ENCODE results near the gene DUSP22. TPM values are rescaled to one million over a fixed set of nuclear protein-coding genes. Genes with fewer than 3 reads are reported as not detected.
"Not testable (repeated sequence)": the region's sequence is repeated elsewhere in the genome, so short reads cannot be mapped to it uniquely, and the experiment has no call there.

Gene DUSP22
- total and polyA plus RNA-seq, 2 donors (not counting 1 experiment from before 2014, with no cell fraction given) = 117 to 133 TPM

DNA sequence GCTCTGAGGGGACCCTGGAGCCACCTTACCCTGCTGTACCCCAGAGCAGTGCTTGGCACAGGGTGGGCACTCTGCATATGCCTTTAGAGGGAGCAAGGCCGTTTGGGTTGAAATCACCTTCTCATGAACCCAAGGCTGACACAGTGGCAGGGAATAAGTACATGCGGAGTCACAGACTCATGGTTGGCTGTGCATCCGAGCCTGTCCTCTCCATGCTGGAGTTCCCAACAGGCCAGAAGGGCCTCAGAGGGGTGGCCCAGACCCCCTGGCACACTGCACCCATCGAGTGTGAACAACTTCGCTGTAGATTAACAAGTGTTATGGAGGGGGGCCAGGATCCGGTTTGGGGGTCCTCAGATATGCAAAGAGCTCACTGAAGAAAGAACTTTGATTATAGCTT lies 78.3 kb downstream of the DUSP22 start:
- H3K4me2 ChIP-seq (replicated peaks; ENCODE audit: low read depth, low read length, poor library complexity, severe bottlenecking) = no peak overlapping the region

DNA sequence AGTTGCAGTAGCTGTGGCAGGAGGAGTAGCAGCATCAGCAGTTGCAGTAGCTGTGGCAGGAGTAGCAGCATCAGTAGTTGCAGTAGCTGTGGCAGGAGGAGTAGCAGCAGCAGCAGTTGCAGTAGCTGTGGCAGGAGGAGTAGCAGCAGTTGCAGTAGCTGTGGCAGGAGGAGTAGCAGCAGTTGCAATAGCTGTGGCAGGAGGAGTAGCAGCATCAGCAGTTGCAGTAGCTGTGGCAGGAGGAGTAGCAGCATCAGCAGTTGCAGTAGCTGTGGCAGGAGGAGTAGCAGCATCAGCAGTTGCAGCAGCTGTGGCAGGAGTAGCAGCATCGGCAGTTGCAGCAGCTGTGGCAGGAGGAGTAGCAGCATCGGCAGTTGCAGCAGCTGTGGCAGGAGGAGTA lies 79.6 kb downstream of the DUSP22 start:
- H3K4me3 Mint-ChIP-seq; DNase-seq; H3K27ac ChIP-seq (ENCODE audit: low read length in 2 of 2); intact Hi-C loops (cut with micrococcal nuclease); H3K36me3 ChIP-seq (replicated peaks in 1 of 2; ENCODE audit: control extremely low read depth in 1 of 2, control insufficient read depth in 1 of 2, extremely low read depth in 1 of 2, insufficient read depth in 2 of 2, low read length in 1 of 2); H3K4me2 ChIP-seq (replicated peaks; ENCODE audit: low read depth, low read length, poor library complexity, severe bottlenecking); H3K27me3 ChIP-seq (replicated peaks in 1 of 4; ENCODE audit: control extremely low read depth in 1 of 4, control insufficient read depth in 3 of 4, insufficient read depth in 4 of 4, low read length in 3 of 4); H2AFZ ChIP-seq (ENCODE audit: insufficient read depth, low read depth, low read length, poor library complexity, severe bottlenecking); H3K27ac Mint-ChIP-seq; H3K9me3 Mint-ChIP-seq (ENCODE audit: insufficient read depth); H3K9ac ChIP-seq (ENCODE audit: low read length); ATAC-seq (ENCODE audit: low read depth); H3K79me2 ChIP-seq (ENCODE audit: control insufficient read depth, insufficient read depth, low read length); H4K20me1 ChIP-seq (ENCODE audit: control insufficient read depth, insufficient read depth, low read length, poor library complexity, severe bottlenecking); H3K4me3 ChIP-seq (ENCODE audit: control extremely low read depth in 1 of 5, extremely low read depth in 1 of 5, insufficient read depth in 1 of 5, low read depth in 2 of 5, low read length in 4 of 5): not testable (repeated sequence)
- H3K4me1 ChIP-seq (ENCODE audit: control insufficient read depth in 2 of 2, insufficient read depth in 2 of 2, low read length in 2 of 2) = peaks cover 21 to 24% of the 10 kb centered on the region in 2 donors
- peaks cover 13% of the 10 kb centered on the region for H3K27me3 Mint-ChIP-seq
- ChIA-PET CTCF (interaction anchor here (1.2 kb wide), 1 partner anchor 31 kb away, joined by 3 read pairs; no protein-coding TSS in a partner anchor), POLR2A (interaction anchor here (2.2 kb wide), 1 partner anchor 20 kb away, joined by 7 read pairs; no protein-coding TSS in a partner anchor)
- WGBS (ENCODE audit: insufficient coverage) = 87% methylated on average over 2 of the region's 2 CpGs
- H3K9me3 ChIP-seq (ENCODE audit: control extremely low read depth in 1 of 3, control insufficient read depth in 2 of 3, insufficient read depth in 1 of 3, low read length in 2 of 3) = peaks cover 0 to 27% (median 0%) of the 10 kb centered on the region in 3 donors
- H3K4me1 Mint-ChIP-seq = peaks cover 25% of the 10 kb centered on the region

More for the DNA sequence above, 78.3 kb downstream of the DUSP22 start:
- Mint-ChIP-seq H3K9me3 (ENCODE audit: insufficient read depth) (no peaks in the 10 kb centered on the region), H3K4me3 (no peak overlapping the region), H3K27me3 (peaks cover 20% of the 10 kb centered on the region), H3K27ac (no peak overlapping the region), H3K4me1 (peaks cover 32% of the 10 kb centered on the region)
- Histone ChIP-seq H3K4me1 (ENCODE audit: control insufficient read depth in 2 of 2, insufficient read depth in 2 of 2, low read length in 2 of 2) (peaks cover 18 to 26% of the 10 kb centered on the region in 2 donors), H3K9ac (ENCODE audit: low read length) (no peak overlapping the region), H3K4me3 (ENCODE audit: control extremely low read depth in 1 of 5, extremely low read depth in 1 of 5, insufficient read depth in 1 of 5, low read depth in 2 of 5, low read length in 4 of 5) (no peak overlapping the region), H4K20me1 (ENCODE audit: control insufficient read depth, insufficient read depth, low read length, poor library complexity, severe bottlenecking) (no peaks in the 10 kb centered on the region), H3K36me3 (replicated peaks in 1 of 2; ENCODE audit: control extremely low read depth in 1 of 2, control insufficient read depth in 1 of 2, extremely low read depth in 1 of 2, insufficient read depth in 2 of 2, low read length in 1 of 2) (no peaks in the 10 kb centered on the region), H3K27me3 (replicated peaks in 1 of 4; ENCODE audit: control extremely low read depth in 1 of 4, control insufficient read depth in 3 of 4, insufficient read depth in 4 of 4, low read length in 3 of 4) (peaks cover 0 to 2% (median 0%) of the 10 kb centered on the region in 4 experiments), H3K9me3 (ENCODE audit: control extremely low read depth in 1 of 3, control insufficient read depth in 2 of 3, insufficient read depth in 1 of 3, low read length in 2 of 3) (peaks cover 0 to 27% (median 0%) of the 10 kb centered on the region in 3 donors), H3K27ac (ENCODE audit: low read length in 2 of 2) (no peak overlapping the region), H3K79me2 (ENCODE audit: control insufficient read depth, insufficient read depth, low read length) (no peaks in the 10 kb centered on the region), H2AFZ (ENCODE audit: insufficient read depth, low read depth, low read length, poor library complexity, severe bottlenecking) (no peak overlapping the region)
- ChIA-PET CTCF (no interaction called here), POLR2A (no interaction called here)
- 79% methylated on average over 6 of the region's 6 CpGs for WGBS (ENCODE audit: insufficient coverage)
- no peak for TF ChIP-seq EZH2 (IDR thresholded peaks at IDR 0.05; ENCODE audit: borderline replicate concordance, insufficient read depth, low read depth, low read length, poor library complexity, severe bottlenecking)
- TF ChIP-seq, protein P1, sequence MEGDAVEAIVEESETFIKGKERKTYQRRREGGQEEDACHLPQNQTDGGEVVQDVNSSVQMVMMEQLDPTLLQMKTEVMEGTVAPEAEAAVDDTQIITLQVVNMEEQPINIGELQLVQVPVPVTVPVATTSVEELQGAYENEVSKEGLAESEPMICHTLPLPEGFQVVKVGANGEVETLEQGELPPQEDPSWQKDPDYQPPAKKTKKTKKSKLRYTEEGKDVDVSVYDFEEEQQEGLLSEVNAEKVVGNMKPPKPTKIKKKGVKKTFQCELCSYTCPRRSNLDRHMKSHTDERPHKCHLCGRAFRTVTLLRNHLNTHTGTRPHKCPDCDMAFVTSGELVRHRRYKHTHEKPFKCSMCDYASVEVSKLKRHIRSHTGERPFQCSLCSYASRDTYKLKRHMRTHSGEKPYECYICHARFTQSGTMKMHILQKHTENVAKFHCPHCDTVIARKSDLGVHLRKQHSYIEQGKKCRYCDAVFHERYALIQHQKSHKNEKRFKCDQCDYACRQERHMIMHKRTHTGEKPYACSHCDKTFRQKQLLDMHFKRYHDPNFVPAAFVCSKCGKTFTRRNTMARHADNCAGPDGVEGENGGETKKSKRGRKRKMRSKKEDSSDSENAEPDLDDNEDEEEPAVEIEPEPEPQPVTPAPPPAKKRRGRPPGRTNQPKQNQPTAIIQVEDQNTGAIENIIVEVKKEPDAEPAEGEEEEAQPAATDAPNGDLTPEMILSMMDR (IDR thresholded peaks at IDR 0.05) = no peak
- ATAC-seq (ENCODE audit: low read depth) = no peak
- no peak for DNase-seq
- intact Hi-C loops (cut with micrococcal nuclease) = no loop called here
